Neuronal stem cell (in vitro differentiated cells): Measurements from ENCODE around the gene TASP1.

ENCODE experiments used
- DNase-seq: peaks from one replicate; pipeline ENCODE4 v3.0.0-alpha.2; 2013; ENCODE audit warnings: low spot score
- H2AFZ ChIP-seq: one replicate; pipeline ENCODE4 v1.6.1; 2013; ENCODE audit warnings: mild to moderate bottlenecking, low read length, inconsistent platforms
- H2AK5ac ChIP-seq: 2 replicates; pipeline ENCODE4 v1.6.1; 2013; ENCODE audit warnings: low read depth, mild to moderate bottlenecking, inconsistent platforms, low read length, moderate library complexity, mixed read lengths
- H2BK120ac ChIP-seq: 2 replicates; pipeline ENCODE4 v1.6.1; 2013; ENCODE audit warnings: low read depth, mild to moderate bottlenecking, inconsistent platforms, low read length, moderate library complexity, mixed read lengths
- H2BK12ac ChIP-seq: one replicate; pipeline ENCODE4 v1.6.1; 2013; ENCODE audit warnings: low read length, inconsistent platforms
- H2BK15ac ChIP-seq: 2 replicates; pipeline ENCODE4 v1.6.1; 2013; ENCODE audit warnings: mild to moderate bottlenecking, low read length, inconsistent platforms, mixed read lengths
- H2BK5ac ChIP-seq: one replicate; pipeline ENCODE4 v1.6.1; 2013; ENCODE audit warnings: inconsistent platforms, mild to moderate bottlenecking, low read length, moderate library complexity
- H3K14ac ChIP-seq: one replicate; pipeline ENCODE4 v1.6.1; 2013; ENCODE audit warnings: low read length, inconsistent platforms
- H3K18ac ChIP-seq: 2 replicates; pipeline ENCODE4 v1.6.1; 2013; ENCODE audit warnings: low read length, inconsistent platforms
- H3K23ac ChIP-seq: 2 replicates; pipeline ENCODE4 v1.6.1; 2013; ENCODE audit warnings: low read depth, mild to moderate bottlenecking, mixed read lengths, low read length, inconsistent platforms; ENCODE audit not compliant: poor library complexity
- H3K27ac ChIP-seq: replicated peaks from 3 replicates; pipeline ENCODE4 v1.5.1; 2013; ENCODE audit warnings: low read length, inconsistent platforms
- H3K27me3 ChIP-seq, 3 experiments: 2 replicates each; pipeline ENCODE4 v1.6.1; 2013; ENCODE audit warnings: low read length in 3 of 3, mild to moderate bottlenecking in 2 of 3, inconsistent platforms in 1 of 3, low read depth in 1 of 3, mixed read lengths in 1 of 3, moderate library complexity in 1 of 3; ENCODE audit not compliant: control insufficient read depth in 3 of 3, insufficient read depth in 3 of 3
- H3K36me3 ChIP-seq, 2 donors: replicated peaks in 1 of 2; 2 replicates each; pipeline ENCODE4 v1.6.1; 2013; ENCODE audit warnings: low read length in 2 of 2; ENCODE audit not compliant: control insufficient read depth in 2 of 2, insufficient read depth in 2 of 2
- H3K4ac ChIP-seq: 2 replicates; pipeline ENCODE4 v1.6.1; 2013; ENCODE audit warnings: inconsistent platforms, mild to moderate bottlenecking, low read length, moderate library complexity
- H3K4me1 ChIP-seq, 2 donors: 1 replicate in 1 of 2; 2 replicates in 1 of 2; pipeline ENCODE4 v1.6.1; 2013; ENCODE audit warnings: low read length in 2 of 2, low read depth in 1 of 2; ENCODE audit not compliant: control insufficient read depth in 2 of 2, insufficient read depth in 1 of 2
- H3K4me2 ChIP-seq: one replicate; pipeline ENCODE4 v1.6.1; 2013; ENCODE audit warnings: mild to moderate bottlenecking, low read length, inconsistent platforms; ENCODE audit not compliant: insufficient read depth, poor library complexity, severe bottlenecking
- H3K4me3 ChIP-seq, 2 donors: 2 replicates each; pipeline ENCODE4 v1.5.1; 2013; ENCODE audit warnings: low read length in 2 of 2, mild to moderate bottlenecking in 2 of 2, inconsistent platforms in 1 of 2, moderate library complexity in 1 of 2
- H3K79me1 ChIP-seq: one replicate; pipeline ENCODE4 v1.6.1; 2013; ENCODE audit warnings: low read depth, mild to moderate bottlenecking, inconsistent platforms, low read length, moderate library complexity
- H3K9ac ChIP-seq: one replicate; pipeline ENCODE4 v1.6.1; 2013; ENCODE audit warnings: mild to moderate bottlenecking, low read depth, low read length, inconsistent platforms; ENCODE audit not compliant: poor library complexity
- H3K9me3 ChIP-seq, 2 donors: replicated peaks in 1 of 2; 2 replicates each; pipeline versions ENCODE3 to v1.6.1; 2013; ENCODE audit warnings: low read length in 2 of 2, mild to moderate bottlenecking in 2 of 2, inconsistent platforms in 1 of 2, low read depth in 1 of 2, mixed read lengths in 1 of 2, moderate library complexity in 1 of 2; ENCODE audit not compliant: control insufficient read depth in 2 of 2, insufficient read depth in 1 of 2
- H4K8ac ChIP-seq: one replicate; pipeline ENCODE4 v1.6.1; 2013; ENCODE audit warnings: low read depth, mild to moderate bottlenecking, inconsistent platforms, low read length, moderate library complexity
- H4K91ac ChIP-seq: one replicate; pipeline ENCODE4 v1.6.1; 2013; ENCODE audit warnings: low read length, low read depth, mild to moderate bottlenecking, inconsistent platforms; ENCODE audit not compliant: poor library complexity
- WGBS, 2 donors: extraction: QIAGEN DNeasy Blood & Tissue Kit; methylation state at CpG; one replicate each; pipeline ENCODE4 v1.1.7; 2013; ENCODE audit warnings: missing lambda C conversion rate in 2 of 2, mixed read lengths in 1 of 2; ENCODE audit not compliant: insufficient read length in 2 of 2, insufficient replicate concordance in 1 of 2; ENCODE audit errors: extremely low coverage in 2 of 2; 5-methylcytosine and 5-hydroxymethylcytosine counted together

The TASP1 gene

GRCh38 chr20:13501500-13501899 is 137.2 kb downstream of the TASP1 start:
- DNase-seq: no peak
- Histone ChIP-seq H2AK5ac (no peak overlapping the region), H3K4me2 (no peak overlapping the region), H3K27ac (no peak overlapping the region), H2BK12ac (no peak overlapping the region), H2BK120ac (no peak overlapping the region), H3K27me3 (no peaks in the 10 kb centered on the region), H2AFZ (no peak overlapping the region), H3K4me1 (no peaks in the 10 kb centered on the region), H3K9ac (no peak overlapping the region), H3K23ac (no peak overlapping the region), H3K4me3 (no peak overlapping the region), H2BK15ac (no peak overlapping the region), H3K4ac (no peak overlapping the region), H3K9me3 (peaks cover 9 to 20% of the 10 kb centered on the region in 2 donors), H4K8ac (no peak overlapping the region), H3K18ac (no peak overlapping the region), H3K14ac (no peak overlapping the region), H3K79me1 (no peaks in the 10 kb centered on the region), H4K91ac (no peak overlapping the region), H3K36me3 (no peaks in the 10 kb centered on the region), H2BK5ac (no peak overlapping the region)
- WGBS, 2 donors: no CpG with 5 or more reads among the region's 3 CpGs

- H4K8ac ChIP-seq: no peak overlapping the region
- no peak for DNase-seq
- H3K27me3 ChIP-seq: no peaks in the 10 kb centered on the region
- H2AK5ac ChIP-seq: no peak overlapping the region
- no peak overlapping the region for H3K18ac ChIP-seq
- H2BK5ac ChIP-seq: no peak overlapping the region
- no peak overlapping the region for H4K91ac ChIP-seq
- no peak overlapping the region for H2BK120ac ChIP-seq
- no peak overlapping the region for H3K4me2 ChIP-seq
- no peak overlapping the region for H3K4ac ChIP-seq
- no peak overlapping the region for H2BK12ac ChIP-seq
- no peak overlapping the region for H3K4me3 ChIP-seq
- H3K23ac ChIP-seq: no peak overlapping the region
- H2BK15ac ChIP-seq: no peak overlapping the region
- no peaks in the 10 kb centered on the region for H3K79me1 ChIP-seq
- H3K27ac ChIP-seq: no peak overlapping the region
- H3K9me3 ChIP-seq: no peaks in the 10 kb centered on the region
- peaks cover 7 to 13% of the 10 kb centered on the region in 2 donors for H3K4me1 ChIP-seq
- H3K14ac ChIP-seq: no peak overlapping the region
- no peak overlapping the region for H3K9ac ChIP-seq
- H2AFZ ChIP-seq: no peak overlapping the region
- no peaks in the 10 kb centered on the region for H3K36me3 ChIP-seq
Observed at GRCh38 chr20:13494019-13494418, 144.7 kb downstream of the TASP1 start.

GRCh38 chr20:13493143-13493542 is 145.6 kb downstream of the TASP1 start:
- H3K9me3 ChIP-seq: no peaks in the 10 kb centered on the region
- no peak overlapping the region for H3K18ac ChIP-seq
- no peak overlapping the region for H2BK120ac ChIP-seq
- WGBS, 2 donors: no CpG with 5 or more reads among the region's 2 CpGs
- no peak overlapping the region for H2BK5ac ChIP-seq
- H3K9ac ChIP-seq: no peak overlapping the region
- no peak overlapping the region for H2BK12ac ChIP-seq
- no peak overlapping the region for H4K8ac ChIP-seq
- H3K79me1 ChIP-seq: no peaks in the 10 kb centered on the region
- H3K4ac ChIP-seq: no peak overlapping the region
- DNase-seq: peak; percentile 14
- peak overlapping the region; percentile 9 for H3K27ac ChIP-seq
- no peak overlapping the region for H3K4me2 ChIP-seq
- H3K23ac ChIP-seq: no peak overlapping the region
- no peak overlapping the region for H3K4me3 ChIP-seq
- no peaks in the 10 kb centered on the region for H3K27me3 ChIP-seq
- H3K4me1 ChIP-seq: peaks cover 7 to 13% of the 10 kb centered on the region in 2 donors
- H3K36me3 ChIP-seq: no peaks in the 10 kb centered on the region
- H2AK5ac ChIP-seq: no peak overlapping the region
- no peak overlapping the region for H2BK15ac ChIP-seq
- H4K91ac ChIP-seq: no peak overlapping the region
- no peak overlapping the region for H2AFZ ChIP-seq
- no peak overlapping the region for H3K14ac ChIP-seq

- Histone ChIP-seq H4K91ac (no peak overlapping the region), H3K18ac (no peak overlapping the region), H3K4me3 (no peak overlapping the region), H2AFZ (peak overlapping the region; percentile 82), H2AK5ac (no peak overlapping the region), H3K14ac (no peak overlapping the region), H3K27ac (peak overlapping the region; percentile 62), H3K79me1 (no peaks in the 10 kb centered on the region), H2BK12ac (no peak overlapping the region), H3K4me2 (peak overlapping the region; percentile 25), H3K9ac (no peak overlapping the region), H4K8ac (no peak overlapping the region), H2BK15ac (no peak overlapping the region), H2BK5ac (no peak overlapping the region), H3K9me3 (no peaks in the 10 kb centered on the region), H3K23ac (no peak overlapping the region), H3K36me3 (no peaks in the 10 kb centered on the region), H2BK120ac (no peak overlapping the region), H3K4me1 (peaks cover 7 to 13% of the 10 kb centered on the region in 2 donors), H3K4ac (no peak overlapping the region), H3K27me3 (no peaks in the 10 kb centered on the region)
- DNase-seq: peak; percentile 68
- WGBS, 2 donors: no CpG with 5 or more reads among the region's 3 CpGs
Observed at GRCh38 chr20:13492001-13492481, 146.7 kb downstream of the TASP1 start.
